K562 (cell line): ENCODE measurements around the gene THEM4. TPM values are rescaled to one million over a fixed set of nuclear protein-coding genes. Genes with fewer than 3 reads are reported as not detected.

ENCODE experiments used
- ATAC-seq: fragments of 200-7000 bp; cut with Tn5 transposase; 3 replicates; pipeline ENCODE4 v1.9.1; 2020; ENCODE audit warnings: moderate library complexity
- BruUV-seq: library from RNA; stranded (reverse); fragments of 400-500 nt; replicated peaks from 2 replicates; lab custom pipeline; 2021; lab: Mats Ljungman, UMichigan
- CTCF ChIA-PET: fragments of 300-600 bp; formaldehyde crosslinking; extraction: SDS; loops from one replicate; lab custom pipeline; 2021; ENCODE audit warnings: low intra/inter-chr PET ratio; lab: Yijun Ruan, JAX
- POLR2A ChIA-PET: fragments of 300-600, 350-650 bp; sonication (Branson Sonifier 250); formaldehyde crosslinking; extraction: SDS; loops from one replicate; lab custom pipeline; 2021; ENCODE audit warnings: antibody characterized with exemption, inconsistent platforms; lab: Yijun Ruan, JAX
- DNase-seq, 4 experiments: peaks; one replicate each; pipeline versions ENCODE4 v3.0.0 to v3.0.0-alpha.2; 2011 to 2018; ENCODE audit warnings: low spot score in 3 of 4, mixed read lengths in 3 of 4; ENCODE audit errors: extremely low read depth in 1 of 4
- FAIRE-seq: peaks from 2 replicates; lab custom pipeline; 2011; peaks lifted over from hg19 to GRCh38; lab: Jason Lieb, UNC
- H2AFZ ChIP-seq: 2 replicates; pipeline ENCODE4 v1.6.0; 2011; ENCODE audit warnings: low read depth, low read length, control low read depth, inconsistent platforms
- H3K27ac ChIP-seq: fragments of 200-600 bp; 3 replicates; pipeline ENCODE4 v1.8.0; 2011; ENCODE audit warnings: low read depth, mild to moderate bottlenecking, control low read depth, inconsistent platforms, low read length, moderate library complexity, mixed read lengths; ENCODE audit errors: extremely low read depth
- H3K27me3 ChIP-seq, 2 experiments: fragments of 300-600 bp in 1 of 2; 2 replicates in 1 of 2; 3 replicates in 1 of 2; pipeline versions ENCODE4 v1.6.0 to v1.8.0; 2011; ENCODE audit warnings: inconsistent platforms in 2 of 2, low read length in 2 of 2, mild to moderate bottlenecking in 1 of 2, mixed read lengths in 1 of 2, moderate library complexity in 1 of 2; ENCODE audit not compliant: control insufficient read depth in 2 of 2, insufficient read depth in 2 of 2
- H3K36me3 ChIP-seq: fragments of 300-600 bp; 3 replicates; pipeline ENCODE4 v1.8.0; 2011; ENCODE audit warnings: mild to moderate bottlenecking, low read length, inconsistent platforms; ENCODE audit not compliant: control insufficient read depth, insufficient read depth
- H3K4me1 ChIP-seq, 2 experiments: fragments of 200-600 bp in 1 of 2; replicated peaks in 1 of 2; 2 replicates in 1 of 2; 3 replicates in 1 of 2; pipeline versions ENCODE4 v1.5.1 to v1.8.0; 2011; ENCODE audit warnings: inconsistent platforms in 2 of 2, low read length in 2 of 2, mild to moderate bottlenecking in 1 of 2, mixed read lengths in 1 of 2, moderate library complexity in 1 of 2; ENCODE audit not compliant: control insufficient read depth in 2 of 2, insufficient read depth in 2 of 2
- H3K4me2 ChIP-seq: 2 replicates; pipeline ENCODE4 v1.6.1; 2011; ENCODE audit warnings: low read length, control low read depth, inconsistent platforms, mixed read lengths; ENCODE audit not compliant: insufficient read depth
- H3K4me3 ChIP-seq: fragments of 200-600 bp; sonication (generic), shearing (Covaris generic); 2 replicates; pipeline ENCODE4 v1.5.1; 2016; ENCODE audit warnings: control low read depth, inconsistent platforms
- H3K79me2 ChIP-seq: fragments of 200-600 bp; 3 replicates; pipeline ENCODE4 v1.8.0; 2011; ENCODE audit warnings: low read length, inconsistent platforms; ENCODE audit not compliant: control insufficient read depth, insufficient read depth
- H3K9ac ChIP-seq, 2 experiments: 2 replicates each; pipeline versions ENCODE4 v1.6.0 to v1.6.1; 2011; ENCODE audit warnings: low read depth in 2 of 2, low read length in 2 of 2, control low read depth in 1 of 2, inconsistent platforms in 1 of 2, mild to moderate bottlenecking in 1 of 2, mixed read lengths in 1 of 2; ENCODE audit not compliant: insufficient read depth in 1 of 2
- H3K9me1 ChIP-seq: one replicate; pipeline ENCODE4 v1.6.0; 2011; ENCODE audit warnings: inconsistent platforms, mild to moderate bottlenecking, low read length, moderate library complexity; ENCODE audit not compliant: control insufficient read depth, insufficient read depth
- H3K9me3 ChIP-seq: replicated peaks from 2 replicates; pipeline ENCODE4 v1.5.1; 2011; ENCODE audit warnings: low read depth, low read length, inconsistent platforms; ENCODE audit not compliant: control insufficient read depth, insufficient read depth
- H4K20me1 ChIP-seq: replicated peaks from 2 replicates; pipeline ENCODE4 v1.6.1; 2011; ENCODE audit warnings: low read length, inconsistent platforms, mixed read lengths; ENCODE audit not compliant: control insufficient read depth, insufficient read depth
- GABPA ChIP-seq: fragments of 200-800 bp; sonication (Bioruptor generic); conservative IDR thresholded peaks from 2 replicates; pipeline ENCODE4 v1.6.1; 2016; ENCODE audit warnings: low read depth, missing genetic modification characterization, missing compliant biosample characterization
- JUNB ChIP-seq: fragments of 450-650 bp; formaldehyde crosslinking; conservative IDR thresholded peaks from 2 replicates; pipeline ENCODE4 v1.4.0; 2020; ENCODE audit warnings: mild to moderate bottlenecking
- MBD2 ChIP-seq: sonication (generic); IDR thresholded peaks from 2 replicates; pipeline ENCODE4 v1.6.1; 2016; ENCODE audit warnings: low read depth, borderline replicate concordance
- PCBP2 ChIP-seq: fragments of 200-400 bp; formaldehyde crosslinking; IDR thresholded peaks from 2 replicates; pipeline ENCODE4 v1.6.1; 2018; ENCODE audit warnings: low read length, low read depth, mild to moderate bottlenecking, moderate library complexity; ENCODE audit not compliant: poor library complexity, severe bottlenecking
- RERE ChIP-seq: sonication (generic); formaldehyde crosslinking; IDR thresholded peaks from 2 replicates; pipeline ENCODE4 v1.8.0; 2023; ENCODE audit warnings: missing genetic modification reagents, mild to moderate bottlenecking, borderline replicate concordance
- SUPT5H ChIP-seq: fragments of 450-650 bp; IDR thresholded peaks from 2 replicates; pipeline ENCODE4 v1.6.1; 2016
- U2AF1 ChIP-seq: fragments of 200-400 bp; formaldehyde crosslinking; optimal IDR thresholded peaks from 2 replicates; pipeline ENCODE3; 2017; ENCODE audit warnings: mild to moderate bottlenecking, low read depth, low read length, moderate library complexity
- WGBS: fragments of 100-300 bp; shearing (Covaris generic); methylation state at CpG from one replicate; pipeline ENCODE4 v1.1.6; 2016; ENCODE audit warnings: low coverage, mixed read lengths; ENCODE audit not compliant: insufficient coverage; ENCODE audit errors: missing lambda C conversion rate; 5-methylcytosine and 5-hydroxymethylcytosine counted together
- in situ Hi-C: fragments of 300-500 bp; cut with MboI; formaldehyde crosslinking; loops from 4 replicates; pipeline ENCODE4 v1.15.0; 2018; ENCODE audit warnings: inconsistent platforms, mixed read lengths
- intact Hi-C: fragments of 100-400 bp; cut with micrococcal nuclease; formaldehyde crosslinking; loops from 2 replicates; pipeline ENCODE4 v1.14.2; 2022
- polyA plus RNA-seq, 8 experiments: library from polyadenylated mRNA; depleted of rRNA in 4 of 8; stranded (reverse) in 5 of 8; unstranded in 3 of 8; fragments of >200 nt; fragmentation: Nextera tagmentation in 2 of 8; fragmentation: Illumina TruSeq in 1 of 8; extraction: Ambion mirVana in 2 of 8; extraction: Trizol in 1 of 8; gene quantifications; 2 replicates each; pipeline versions ENCODE4 v1.2.1 to v1.2.3, GENCODE V29; 2011 to 2014; ENCODE audit warnings: inconsistent platforms in 1 of 8, missing spikeins in 1 of 8
- total RNA-seq, 7 experiments: library from RNA; depleted of rRNA in 6 of 7; stranded (reverse); fragments of >200 nt in 6 of 7; fragmentation: Illumina TruSeq in 2 of 7; extraction: Trizol in 2 of 7; gene quantifications; 2 replicates each; pipeline versions ENCODE4 v1.2.1 to v1.2.3, GENCODE V29; 2011 to 2021; ENCODE audit warnings: low replicate concordance in 1 of 7

THEM4 gene
- total and polyA plus RNA-seq, 9 of the 15 experiments (the other 6 are each of a cell fraction or from before 2014, with no cell fraction given), result 8.6 to 71.9 (median 35.3) TPM

GRCh38 chr1:151837884-151838221, 71.5 kb downstream of the THEM4 start:
- in situ Hi-C loops, result no loop called here
- no TSS peak for BruUV-seq
- intact Hi-C loops, result loop anchor here (2.0 to 5.0 kb wide), 3 partner anchors 103 to 536 kb away; no protein-coding TSS in a partner anchor
- no peak for FAIRE-seq
- peaks cover 0 to 13% of the 10 kb centered on the region in 2 experiments; a peak in 2 of 5 replicates for H3K4me1 ChIP-seq
- CTCF ChIA-PET, result interaction anchor here (2.7 kb wide), 1 partner anchor 145 kb away, joined by 26 read pairs; no protein-coding TSS in a partner anchor
- no peak overlapping the region for H3K4me3 ChIP-seq
- peaks cover 4 to 12% of the 10 kb centered on the region in 2 experiments; a peak in 3 of 5 replicates for H3K27me3 ChIP-seq
- no peak for TF ChIP-seq U2AF1
- POLR2A ChIA-PET, result no interaction called here
- H4K20me1 ChIP-seq, result no peaks in the 10 kb centered on the region
- WGBS, result 39% methylated on average over 11 of the region's 26 CpGs
- no peak overlapping the region for H3K4me2 ChIP-seq
- H3K9ac ChIP-seq, result no peak overlapping the region
- no peaks in the 10 kb centered on the region for H3K79me2 ChIP-seq
- H2AFZ ChIP-seq, result no peak overlapping the region
- no peaks in the 10 kb centered on the region for H3K36me3 ChIP-seq
- H3K27ac ChIP-seq, result no peak overlapping the region
- H3K9me1 ChIP-seq, result no peaks in the 10 kb centered on the region
- no peak for ATAC-seq
- no peaks in the 10 kb centered on the region for H3K9me3 ChIP-seq
- DNase-seq, result no peak

- 21% methylated on average over 3 of the region's 3 CpGs for WGBS
- Histone ChIP-seq H3K36me3 (no peaks in the 10 kb centered on the region), H3K4me2 (no peak overlapping the region), H3K9me1 (no peaks in the 10 kb centered on the region), H3K9ac (no peak overlapping the region), H3K27me3 (peaks cover 4 to 12% of the 10 kb centered on the region in 2 experiments; a peak in 3 of 5 replicates), H3K9me3 (no peaks in the 10 kb centered on the region), H3K79me2 (no peaks in the 10 kb centered on the region), H4K20me1 (no peaks in the 10 kb centered on the region), H2AFZ (no peak overlapping the region), H3K4me1 (peaks cover 0 to 17% of the 10 kb centered on the region in 2 experiments; a peak in 2 of 5 replicates), H3K4me3 (no peak overlapping the region), H3K27ac (no peak overlapping the region)
- CTCF ChIA-PET, result interaction anchor here (0.6 to 2.7 kb wide), 5 partner anchors 50 to 394 kb away, joined by 3 to 26 read pairs (median 6); no protein-coding TSS in a partner anchor
- FAIRE-seq, result no peak
- POLR2A ChIA-PET, result interaction anchor here (0.6 to 1.1 kb wide), 5 partner anchors 9 to 303 kb away, joined by 3 read pairs; partner anchors contain the start of gene TUFT1
- intact Hi-C loops, result loop anchor here (2.0 to 5.0 kb wide), 3 partner anchors 102 to 535 kb away; no protein-coding TSS in a partner anchor
- no peak for ATAC-seq
- no TSS peak for BruUV-seq
- DNase-seq, result no peak
- in situ Hi-C loops, result no loop called here
- TF ChIP-seq RERE, result no peak
- TF ChIP-seq JUNB, result no peak
- no peak for TF ChIP-seq PCBP2
- TF ChIP-seq MBD2, result no peak
- no peak for TF ChIP-seq SUPT5H
- no peak for TF ChIP-seq GABPA (tag)
These were observed 72.1 kb downstream of the THEM4 start for GRCh38 chr1:151837197-151837596.
